Activated CD4-positive, alpha-beta T cell treated with anti-CD3 and anti-CD28 coated beads, Interleukin-2, amount 50 U/mL, for 24 hours (primary cell): ENCODE measurements around the gene LAMB4.

ENCODE experiments used
- DNase-seq, 2 donors: peaks; one replicate each; pipeline ENCODE4 v3.0.0-alpha.2; 2020; ENCODE audit warnings: low read depth in 1 of 2, low spot score in 1 of 2

Gene LAMB4

DNA sequence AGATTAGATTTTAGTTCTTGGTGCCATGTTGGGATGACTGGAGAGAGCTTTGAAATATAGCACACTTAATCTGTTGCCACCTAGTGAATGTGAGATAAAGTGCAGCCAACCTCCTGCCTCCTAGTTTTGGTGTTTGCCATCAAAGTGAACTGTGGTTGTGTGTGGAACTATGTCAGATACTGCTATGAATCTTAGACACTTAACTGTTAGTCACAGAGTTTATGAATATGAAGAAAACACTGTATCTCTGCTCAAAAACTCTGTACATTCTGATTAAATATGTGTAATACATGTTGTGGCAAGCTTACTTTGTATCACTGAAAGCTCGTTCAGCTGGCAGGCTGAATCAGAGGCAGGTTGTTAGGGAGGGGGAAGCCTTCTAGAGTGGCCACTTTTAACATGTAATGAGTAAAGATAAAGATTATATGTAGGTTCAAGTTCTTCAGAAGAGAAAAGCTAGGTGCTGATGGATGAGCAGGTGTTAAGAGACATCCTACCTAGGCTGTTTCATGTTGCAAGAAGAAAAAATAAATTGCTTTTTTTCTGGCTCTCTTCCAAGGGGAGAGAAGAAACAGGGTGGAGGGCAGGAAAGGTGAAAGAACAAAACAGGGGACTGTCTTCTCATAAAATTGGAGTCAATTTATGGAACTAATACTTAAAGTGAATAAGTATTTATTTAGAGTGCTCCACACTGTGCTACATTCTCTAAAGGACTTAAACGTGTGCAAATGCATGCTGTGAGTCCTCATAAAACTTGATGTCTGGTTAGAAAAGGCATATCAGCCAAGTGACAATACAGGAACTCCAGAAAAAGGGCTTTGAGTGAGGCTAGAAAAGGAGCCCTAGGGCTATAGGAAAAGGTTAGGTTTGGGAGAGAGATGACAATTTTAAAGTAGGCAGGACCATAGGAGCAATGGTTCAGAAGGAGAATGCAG is 113.1 kb downstream of the LAMB4 start:
- DNase-seq, result no peak

DNA sequence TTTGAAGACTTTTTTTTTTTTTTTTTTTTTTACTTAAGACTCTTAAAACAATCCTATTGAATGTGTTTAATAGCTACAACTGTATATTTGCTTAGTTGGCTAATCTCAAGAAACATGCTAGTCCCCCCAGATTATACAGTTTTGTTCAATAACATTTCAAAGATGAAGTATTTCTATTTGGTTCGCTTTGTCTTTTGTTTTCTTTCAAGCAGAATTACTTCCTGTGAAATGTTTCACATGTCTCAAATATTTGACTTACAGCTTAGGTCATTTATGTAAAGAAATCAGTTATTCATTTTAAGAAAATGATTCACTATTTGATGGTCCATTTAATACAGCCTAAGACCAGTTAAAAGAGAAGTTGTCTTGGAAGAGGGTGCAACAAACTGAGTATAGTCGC is 114.4 kb downstream of the LAMB4 start:
- DNase-seq, result no peak

DNA sequence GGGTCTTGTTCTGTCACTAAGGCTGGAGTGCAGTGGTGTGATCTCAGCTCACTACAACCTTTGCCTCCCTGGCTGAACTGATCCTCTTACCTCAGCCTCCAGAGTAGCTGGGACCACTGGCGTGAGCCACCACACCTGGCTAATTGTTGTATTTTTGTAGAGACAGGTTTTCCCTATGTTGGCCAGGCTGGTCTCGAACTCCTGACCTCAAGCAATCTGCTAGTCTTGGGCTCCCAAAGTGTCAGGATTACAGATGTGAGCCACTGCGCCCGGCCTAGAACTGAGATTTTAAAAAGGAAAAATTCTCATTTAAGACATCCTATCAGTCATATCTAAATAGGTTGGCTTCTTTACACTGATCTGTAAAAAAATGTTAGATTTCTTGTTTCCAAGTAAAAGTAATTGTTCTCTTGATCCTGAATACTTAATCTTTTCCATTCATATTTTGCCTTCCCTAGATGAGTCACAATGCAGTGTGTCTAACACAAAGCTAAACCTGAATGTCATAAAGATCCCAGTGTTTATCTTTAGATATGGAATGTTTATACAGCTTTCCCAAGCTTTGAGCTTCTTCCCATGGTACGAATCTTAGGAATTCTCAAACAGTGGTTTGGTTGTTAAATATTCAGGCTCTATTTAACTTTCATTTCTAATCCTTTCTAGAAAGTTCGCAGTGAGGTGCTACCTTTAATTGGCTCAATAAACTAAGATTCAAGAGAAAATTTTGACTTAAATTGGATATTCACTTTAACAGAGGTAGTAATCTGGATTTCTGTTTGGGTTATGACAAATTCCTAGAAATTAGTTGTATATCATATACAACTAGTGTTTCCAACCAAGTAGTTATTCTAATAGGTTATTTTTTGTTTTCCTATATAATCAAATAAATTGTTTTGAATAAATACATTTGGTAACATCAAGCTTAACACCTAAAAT is 115.1 kb downstream of the LAMB4 start:
- no peak for DNase-seq

DNA sequence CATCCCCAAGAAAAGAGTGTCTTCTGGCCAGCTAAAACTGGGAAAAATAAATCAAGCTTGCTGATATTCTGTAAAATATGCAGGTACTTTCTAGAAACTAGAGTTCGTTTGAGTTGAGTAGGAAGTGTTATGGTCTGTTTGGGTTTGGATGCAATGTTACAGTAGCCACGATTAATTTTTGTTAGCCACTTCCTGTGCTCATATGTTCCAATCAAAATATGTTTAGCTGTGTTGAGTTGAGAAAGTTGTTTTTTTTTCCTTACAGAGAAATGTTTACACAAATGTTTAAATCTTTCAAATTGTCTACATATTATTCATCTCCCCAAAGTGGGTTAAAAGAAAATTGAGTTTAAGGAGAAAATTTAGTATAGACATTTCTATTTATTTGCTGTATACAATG is 115.9 kb downstream of the LAMB4 start:
- DNase-seq, result no peak

- DNase-seq, result no peak
Observed at GRCh38 chr7:108012499-108013430, 117.4 kb downstream of the LAMB4 start.

- no peak for DNase-seq
Observed at GRCh38 chr7:108010377-108010776, 119.8 kb downstream of the LAMB4 start.

GRCh38 chr7:108009873-108010272 is 120.3 kb downstream of the LAMB4 start:
- no peak for DNase-seq

- DNase-seq, result no peak
Observed at GRCh38 chr7:108008827-108009226, 121.3 kb downstream of the LAMB4 start.

- DNase-seq, result no peak
Observed at GRCh38 chr7:108008240-108008639, 121.9 kb downstream of the LAMB4 start.

DNA sequence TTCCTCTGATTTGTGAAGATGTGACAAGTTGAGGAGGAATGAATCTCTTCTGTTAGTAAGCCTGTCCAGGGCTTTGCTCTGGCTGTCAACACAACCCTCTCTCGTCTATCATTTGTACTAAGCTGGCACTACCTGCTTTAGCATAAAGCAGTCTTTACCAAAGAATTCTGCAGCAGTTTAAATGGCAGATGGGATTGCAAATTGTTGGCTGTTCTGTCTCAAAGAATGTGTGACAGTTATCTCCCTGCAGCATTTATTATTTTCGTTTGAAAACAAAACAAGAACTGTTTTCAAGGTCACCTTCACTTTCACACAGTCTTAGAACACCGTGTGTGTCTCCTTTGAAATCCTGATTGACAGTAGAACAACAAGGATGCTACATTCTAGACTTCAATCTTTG is 122.4 kb downstream of the LAMB4 start:
- no peak for DNase-seq

- no peak for DNase-seq
Observed at GRCh38 chr7:108007261-108007660, 122.9 kb downstream of the LAMB4 start.

GRCh38 chr7:108004220-108005142 is 125.7 kb downstream of the LAMB4 start:
- no peak for DNase-seq

DNA sequence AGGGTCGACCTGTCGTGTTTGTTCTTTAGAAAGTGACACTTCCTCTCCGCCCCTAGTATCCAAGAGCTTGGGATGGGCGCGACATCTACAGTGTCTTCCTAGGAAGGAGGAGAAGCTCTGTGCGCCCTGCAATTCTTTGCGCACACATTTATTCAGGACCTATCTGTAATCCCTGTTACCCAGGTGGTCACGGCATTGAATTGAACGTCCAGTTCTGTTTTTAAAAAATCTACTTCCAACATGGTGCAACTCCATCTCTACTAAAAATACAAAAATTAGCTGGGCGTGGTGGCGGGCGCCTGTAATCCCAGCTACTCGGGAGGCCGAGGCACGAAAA is 126.6 kb downstream of the LAMB4 start:
- no peak for DNase-seq

DNA sequence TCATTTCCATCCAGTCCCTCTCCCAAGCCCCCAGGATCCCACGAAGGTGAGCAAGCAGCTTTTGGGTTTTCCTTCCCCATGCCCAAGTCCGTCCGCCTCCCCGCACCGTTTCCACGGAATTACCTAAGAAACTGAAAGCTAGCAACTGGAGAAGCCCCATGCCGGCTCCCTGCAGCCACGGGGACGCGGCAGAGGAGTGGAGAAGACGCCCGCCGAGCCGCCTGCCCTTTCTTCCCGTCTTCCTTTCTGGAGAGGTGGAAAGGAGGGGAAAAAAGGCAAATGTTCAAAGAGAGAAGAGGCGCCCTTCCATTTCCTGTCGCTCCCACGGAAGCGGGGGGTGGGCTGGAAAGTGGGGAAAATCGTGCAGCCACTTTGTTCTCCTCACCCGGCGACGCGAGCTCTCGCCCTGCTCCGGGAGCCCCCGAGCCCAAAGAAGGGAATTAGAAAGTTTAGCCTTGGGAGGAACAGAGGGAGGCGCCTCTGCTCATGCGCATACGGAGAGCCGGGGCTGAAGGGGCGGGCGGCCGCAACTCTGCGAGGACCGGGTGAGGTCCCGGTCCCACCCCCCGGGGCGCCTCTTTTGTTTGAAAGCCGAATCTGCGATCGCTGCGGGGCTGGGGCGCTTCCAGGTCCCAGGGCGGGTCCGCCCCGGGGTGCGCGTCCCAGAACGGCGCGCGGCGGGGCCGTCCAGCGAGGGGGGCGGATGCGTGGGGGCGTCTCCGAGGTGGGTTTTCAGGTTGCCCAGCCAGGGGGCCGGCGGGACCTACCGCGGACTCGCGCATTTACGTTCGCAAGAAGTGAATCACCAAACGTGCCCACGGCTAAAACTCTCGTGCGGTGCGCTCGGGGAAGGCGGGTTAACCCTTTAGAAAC is 127.2 kb downstream of the LAMB4 start, which contains the start of gene LAMB1:
Gene LAMB1, minus strand, starts transcription at position 436 of the 873 bp plus-strand sequence. Its CDS starts 276 bp downstream, at position 160.
- no peak for DNase-seq

GRCh38 chr7:108001764-108002725 is 128.1 kb downstream of the LAMB4 start:
- no peak for DNase-seq

DNA sequence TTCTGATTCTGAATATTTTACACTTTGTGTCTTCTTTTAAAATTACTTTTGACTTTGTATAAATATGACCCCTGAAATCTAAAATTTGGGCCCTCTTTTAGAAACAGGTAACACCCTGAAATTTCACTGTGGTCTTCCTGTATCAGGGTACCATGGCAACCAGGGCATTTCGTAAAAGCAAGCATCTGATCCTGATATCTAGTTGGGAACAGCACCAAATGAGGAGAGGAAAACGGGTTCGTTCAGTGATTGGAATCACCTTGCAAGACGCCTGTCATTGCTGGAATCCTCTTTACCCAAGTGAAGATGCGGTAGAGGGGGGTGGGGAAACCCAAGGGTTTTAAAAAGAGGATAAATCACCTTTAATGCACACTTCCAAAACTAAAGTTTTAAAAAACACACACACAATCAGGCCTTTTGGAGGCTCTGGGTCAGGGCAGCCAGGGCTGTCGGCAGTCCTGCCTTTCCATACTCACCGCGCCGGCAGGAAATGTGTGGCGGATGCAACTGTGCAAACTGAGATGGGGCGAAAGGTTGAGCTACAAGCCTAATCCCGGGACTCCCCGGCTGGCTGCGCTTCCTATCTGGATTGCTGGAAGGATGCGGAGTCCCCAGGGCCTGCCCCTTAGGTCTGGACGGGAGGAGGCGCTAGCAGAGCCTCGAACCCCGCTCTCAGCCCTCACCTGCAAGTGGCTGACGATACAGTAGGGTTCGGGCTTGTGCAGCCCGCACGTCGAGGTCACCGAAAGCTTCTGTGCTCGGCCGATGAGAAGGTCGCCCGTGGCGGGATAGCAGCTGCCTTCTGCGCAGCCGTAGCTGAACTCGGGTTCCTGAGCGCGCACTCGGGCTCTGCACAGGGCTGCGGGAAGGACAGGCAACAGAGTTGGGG is 129.0 kb downstream of the LAMB4 start:
- DNase-seq, result no peak
